HG03280 (cell line): ENCODE data around the gene ZNF408.

Experiments used
- ATAC-seq: cut with Tn5 transposase; IDR thresholded peaks from one replicate; pipeline ENCODE4 v1.9.1; 2021; ENCODE audit warnings: mild to moderate bottlenecking, moderate library complexity; ENCODE audit not compliant: unreplicated experiment

The ZNF408 gene

GRCh38 chr11:46675949-46676348, 24.9 kb upstream of the ZNF408 start:
- ATAC-seq = no peak

- no peak for ATAC-seq
Measured at GRCh38 chr11:46676436-46677158, 24.2 kb upstream of the ZNF408 start.

- ATAC-seq = no peak
Measured at GRCh38 chr11:46677169-46677568, 23.7 kb upstream of the ZNF408 start.

- no peak for ATAC-seq
Measured at GRCh38 chr11:46677991-46678740, 22.7 kb upstream of the ZNF408 start.

- no peak for ATAC-seq
Measured at GRCh38 chr11:46678741-46679130, 22.1 kb upstream of the ZNF408 start.

GRCh38 chr11:46679241-46680163, 21.3 kb upstream of the ZNF408 start:
- no peak for ATAC-seq

GRCh38 chr11:46680164-46680760, 20.6 kb upstream of the ZNF408 start:
- no peak for ATAC-seq

GRCh38 chr11:46680815-46681214, 20.0 kb upstream of the ZNF408 start:
- no peak for ATAC-seq

GRCh38 chr11:46681814-46682213, 19.0 kb upstream of the ZNF408 start:
- ATAC-seq = no peak

- ATAC-seq = no peak
Measured at GRCh38 chr11:46682773-46683752, 17.8 kb upstream of the ZNF408 start.

GRCh38 chr11:46684367-46684766, 16.5 kb upstream of the ZNF408 start:
- no peak for ATAC-seq

- ATAC-seq = no peak
Measured at GRCh38 chr11:46686886-46687795, 13.7 kb upstream of the ZNF408 start.

- ATAC-seq = no peak
Measured at GRCh38 chr11:46690702-46691101, 10.1 kb upstream of the ZNF408 start.

- ATAC-seq = no peak
Measured at GRCh38 chr11:46692450-46692849, 8.4 kb upstream of the ZNF408 start.

GRCh38 chr11:46693597-46694012, 7.2 kb upstream of the ZNF408 start:
- ATAC-seq = no peak

- no peak for ATAC-seq
Measured at GRCh38 chr11:46694072-46694471, 6.8 kb upstream of the ZNF408 start.

- no peak for ATAC-seq
Measured at GRCh38 chr11:46694607-46695006, 6.2 kb upstream of the ZNF408 start.

- no peak for ATAC-seq
Measured at GRCh38 chr11:46695345-46696211, 5.3 kb upstream of the ZNF408 start.
